NCI-H1436 treated with DMSO at 0.1 percent for 48 hours (cell line): ENCODE measurements around the gene SPINK4.
A peak's percentile ranks its signal among the peaks of the same experiment; 100 is the strongest.

Experiments used
- DNase-seq: peaks from one replicate; lab custom pipeline; 2025; lab: John Stamatoyannopoulos, UW

SPINK4 gene

GRCh38 chr9:33229359-33230114 is 10.4 kb upstream of the SPINK4 start:
- DNase-seq, result peak; percentile 30

- DNase-seq, result no peak
These were observed 9.0 kb upstream of the SPINK4 start for GRCh38 chr9:33230756-33231622.

GRCh38 chr9:33231623-33231942 is 8.4 kb upstream of the SPINK4 start:
- no peak for DNase-seq

- no peak for DNase-seq
These were observed 7.2 kb upstream of the SPINK4 start for GRCh38 chr9:33232815-33233214.

GRCh38 chr9:33233626-33234342 is 6.2 kb upstream of the SPINK4 start:
- DNase-seq, result no peak

GRCh38 chr9:33234511-33235467 is 5.2 kb upstream of the SPINK4 start:
- no peak for DNase-seq

- DNase-seq, result no peak
These were observed 3.4 kb upstream of the SPINK4 start for GRCh38 chr9:33236571-33236970.

GRCh38 chr9:33241298-33241697 is 1.3 kb downstream of the SPINK4 start:
- DNase-seq, result no peak

GRCh38 chr9:33242609-33243134 is 2.7 kb downstream of the SPINK4 start:
- no peak for DNase-seq

GRCh38 chr9:33244137-33244784 is 4.3 kb downstream of the SPINK4 start:
- no peak for DNase-seq

GRCh38 chr9:33245341-33245740 is 5.4 kb downstream of the SPINK4 start:
- no peak for DNase-seq

GRCh38 chr9:33246269-33246860 is 6.4 kb downstream of the SPINK4 start:
- no peak for DNase-seq

- DNase-seq, result no peak
These were observed 8.6 kb downstream of the SPINK4 start for GRCh38 chr9:33248606-33249005.

- no peak for DNase-seq
These were observed 9.2 kb downstream of the SPINK4 start for GRCh38 chr9:33249087-33249658.

GRCh38 chr9:33249983-33250382 is 10.0 kb downstream of the SPINK4 start:
- no peak for DNase-seq

GRCh38 chr9:33250458-33250995 is 10.6 kb downstream of the SPINK4 start:
- DNase-seq, result no peak

- DNase-seq, result no peak
These were observed 14.2 kb downstream of the SPINK4 start for GRCh38 chr9:33254211-33254610.

GRCh38 chr9:33255014-33255413 is 15.0 kb downstream of the SPINK4 start:
- no peak for DNase-seq

GRCh38 chr9:33255471-33255870 is 15.5 kb downstream of the SPINK4 start:
- no peak for DNase-seq

GRCh38 chr9:33256236-33256635 is 16.3 kb downstream of the SPINK4 start:
- DNase-seq, result no peak
